PC-9 (cell line): Measurements from ENCODE around the gene SLC25A25.

Source experiments
- CTCF ChIP-seq: fragments of 200-600 bp; sonication (generic); conservative IDR thresholded peaks from 2 replicates; pipeline ENCODE4 v1.6.1; 2017; ENCODE audit warnings: mixed run types, antibody characterized with exemption, mild to moderate bottlenecking, moderate library complexity
- EZH2 ChIP-seq: fragments of 200-600 bp; sonication (generic); IDR thresholded peaks from 2 replicates; pipeline ENCODE4 v1.8.0; 2017; ENCODE audit warnings: antibody characterized with exemption, low read depth

GRCh38 chr9:128100581-128100980, 32.5 kb downstream of the SLC25A25 start:
- no peak for TF ChIP-seq CTCF
- no peak for TF ChIP-seq EZH2
